Measurements from ENCODE around the gene DOCK2.

DOCK2 gene

GRCh38 chr5:169768416-169768815 is 131.3 kb downstream of the DOCK2 start:
- TF ChIP-seq CTCF (IDR thresholded peaks at IDR 0.05; ENCODE audit: low read depth, low read length): no peak
- Histone ChIP-seq H3K27me3 (ENCODE audit: insufficient read depth, low read depth, severe bottlenecking) (peaks cover 71% of the 10 kb centered on the region), H3K4me3 (ENCODE audit: low read depth, low read length) (no peak overlapping the region), H3K27ac (no peak overlapping the region), H3K36me3 (no peaks in the 10 kb centered on the region), H3K9me3 (ENCODE audit: severe bottlenecking) (no peaks in the 10 kb centered on the region)
- DNase-seq: no peak

- no peak for DNase-seq
- TF ChIP-seq CTCF (IDR thresholded peaks at IDR 0.05; ENCODE audit: low read depth, low read length): no peak
- peaks cover 70% of the 10 kb centered on the region for H3K27me3 ChIP-seq (ENCODE audit: insufficient read depth, low read depth, severe bottlenecking)
- no peak overlapping the region for H3K4me3 ChIP-seq (ENCODE audit: low read depth, low read length)
- no peaks in the 10 kb centered on the region for H3K9me3 ChIP-seq (ENCODE audit: severe bottlenecking)
- H3K36me3 ChIP-seq: no peaks in the 10 kb centered on the region
- H3K27ac ChIP-seq: no peak overlapping the region
Measured at GRCh38 chr5:169770109-169770508, 133.0 kb downstream of the DOCK2 start.

- no peak for TF ChIP-seq CTCF (IDR thresholded peaks at IDR 0.05; ENCODE audit: low read depth, low read length)
- H3K36me3 ChIP-seq: no peaks in the 10 kb centered on the region
- DNase-seq: no peak
- peaks cover 61% of the 10 kb centered on the region for H3K27me3 ChIP-seq (ENCODE audit: insufficient read depth, low read depth, severe bottlenecking)
- no peak overlapping the region for H3K27ac ChIP-seq
- H3K9me3 ChIP-seq (ENCODE audit: severe bottlenecking): no peaks in the 10 kb centered on the region
- no peak overlapping the region for H3K4me3 ChIP-seq (ENCODE audit: low read depth, low read length)
Measured at GRCh38 chr5:169772256-169772655, 135.2 kb downstream of the DOCK2 start.

GRCh38 chr5:169772688-169773087 is 135.6 kb downstream of the DOCK2 start:
- Histone ChIP-seq H3K27ac (no peak overlapping the region), H3K4me3 (ENCODE audit: low read depth, low read length) (no peak overlapping the region), H3K27me3 (ENCODE audit: insufficient read depth, low read depth, severe bottlenecking) (peaks cover 59% of the 10 kb centered on the region), H3K36me3 (no peaks in the 10 kb centered on the region), H3K9me3 (ENCODE audit: severe bottlenecking) (no peaks in the 10 kb centered on the region)
- TF ChIP-seq CTCF (IDR thresholded peaks at IDR 0.05; ENCODE audit: low read depth, low read length): no peak
- no peak for DNase-seq

GRCh38 chr5:169777159-169777558 is 140.1 kb downstream of the DOCK2 start:
- Histone ChIP-seq H3K36me3 (no peaks in the 10 kb centered on the region), H3K27ac (no peak overlapping the region), H3K9me3 (ENCODE audit: severe bottlenecking) (no peaks in the 10 kb centered on the region), H3K27me3 (ENCODE audit: insufficient read depth, low read depth, severe bottlenecking) (peaks cover 60% of the 10 kb centered on the region), H3K4me3 (ENCODE audit: low read depth, low read length) (no peak overlapping the region)
- DNase-seq: no peak
- no peak for TF ChIP-seq CTCF (IDR thresholded peaks at IDR 0.05; ENCODE audit: low read depth, low read length)
